ENCODE measurements around the gene SEC61A2.
"Not testable (repeated sequence)": the region's sequence is repeated elsewhere in the genome, so short reads cannot be mapped to it uniquely, and the experiment has no call there.

The SEC61A2 gene

GRCh38 chr10:12160664-12161063 lies 31.2 kb downstream of the SEC61A2 start:
- DNase-seq (ENCODE audit: low spot score) = no peak

- no peak for DNase-seq (ENCODE audit: low spot score)
Observed at GRCh38 chr10:12162927-12163326, 33.5 kb downstream of the SEC61A2 start.

- DNase-seq (ENCODE audit: low spot score) = no peak
Observed at GRCh38 chr10:12164085-12164484, 34.6 kb downstream of the SEC61A2 start.

- no peak for DNase-seq (ENCODE audit: low spot score)
Observed at GRCh38 chr10:12165036-12165435, 35.6 kb downstream of the SEC61A2 start.

GRCh38 chr10:12165999-12166775 lies 36.7 kb downstream of the SEC61A2 start:
- no peak for DNase-seq (ENCODE audit: low spot score)

- DNase-seq (ENCODE audit: low spot score) = not testable (repeated sequence)
Observed at GRCh38 chr10:12171512-12171911, 42.0 kb downstream of the SEC61A2 start.

- DNase-seq (ENCODE audit: low spot score) = no peak
Observed at GRCh38 chr10:12177642-12178041, 48.2 kb downstream of the SEC61A2 start.

GRCh38 chr10:12179606-12180170 lies 50.2 kb downstream of the SEC61A2 start:
- no peak for DNase-seq (ENCODE audit: low spot score)

- DNase-seq (ENCODE audit: low spot score) = peak; percentile 50
Observed at GRCh38 chr10:12180221-12180974, 50.9 kb downstream of the SEC61A2 start.

GRCh38 chr10:12181065-12181775 lies 51.7 kb downstream of the SEC61A2 start:
- no peak for DNase-seq (ENCODE audit: low spot score)

- DNase-seq (ENCODE audit: low spot score) = no peak
Observed at GRCh38 chr10:12184165-12184564, 54.7 kb downstream of the SEC61A2 start.

- no peak for DNase-seq (ENCODE audit: low spot score)
Observed at GRCh38 chr10:12186323-12186722, 56.8 kb downstream of the SEC61A2 start.

GRCh38 chr10:12187321-12187905 lies 57.9 kb downstream of the SEC61A2 start:
- no peak for DNase-seq (ENCODE audit: low spot score)

- no peak for DNase-seq (ENCODE audit: low spot score)
Observed at GRCh38 chr10:12188656-12189055, 59.2 kb downstream of the SEC61A2 start.

- DNase-seq (ENCODE audit: low spot score) = no peak
Observed at GRCh38 chr10:12189426-12189825, 59.9 kb downstream of the SEC61A2 start.

- no peak for DNase-seq (ENCODE audit: low spot score)
Observed at GRCh38 chr10:12191715-12192114, 62.2 kb downstream of the SEC61A2 start.

GRCh38 chr10:12193193-12193592 lies 63.7 kb downstream of the SEC61A2 start:
- DNase-seq (ENCODE audit: low spot score) = no peak

- no peak for DNase-seq (ENCODE audit: low spot score)
Observed at GRCh38 chr10:12194752-12195271, 65.3 kb downstream of the SEC61A2 start.

GRCh38 chr10:12195281-12195602 lies 65.8 kb downstream of the SEC61A2 start:
- no peak for DNase-seq (ENCODE audit: low spot score)

- DNase-seq (ENCODE audit: low spot score) = peak; percentile 86
Observed at GRCh38 chr10:12195603-12196506, 66.4 kb downstream of the SEC61A2 start, which contains the start of the genes CDC123 and NUDT5. CDC123 (plus strand) TSS chr10:12196188; CDS start chr10:12196246, 58 bp downstream. NUDT5 (minus strand) TSS chr10:12195891; CDS start chr10:12186291, 9,600 bp downstream.

Data from iPS-NIHi11 (cell line).